ENCODE measurements around the gene E2F4.

DNA sequence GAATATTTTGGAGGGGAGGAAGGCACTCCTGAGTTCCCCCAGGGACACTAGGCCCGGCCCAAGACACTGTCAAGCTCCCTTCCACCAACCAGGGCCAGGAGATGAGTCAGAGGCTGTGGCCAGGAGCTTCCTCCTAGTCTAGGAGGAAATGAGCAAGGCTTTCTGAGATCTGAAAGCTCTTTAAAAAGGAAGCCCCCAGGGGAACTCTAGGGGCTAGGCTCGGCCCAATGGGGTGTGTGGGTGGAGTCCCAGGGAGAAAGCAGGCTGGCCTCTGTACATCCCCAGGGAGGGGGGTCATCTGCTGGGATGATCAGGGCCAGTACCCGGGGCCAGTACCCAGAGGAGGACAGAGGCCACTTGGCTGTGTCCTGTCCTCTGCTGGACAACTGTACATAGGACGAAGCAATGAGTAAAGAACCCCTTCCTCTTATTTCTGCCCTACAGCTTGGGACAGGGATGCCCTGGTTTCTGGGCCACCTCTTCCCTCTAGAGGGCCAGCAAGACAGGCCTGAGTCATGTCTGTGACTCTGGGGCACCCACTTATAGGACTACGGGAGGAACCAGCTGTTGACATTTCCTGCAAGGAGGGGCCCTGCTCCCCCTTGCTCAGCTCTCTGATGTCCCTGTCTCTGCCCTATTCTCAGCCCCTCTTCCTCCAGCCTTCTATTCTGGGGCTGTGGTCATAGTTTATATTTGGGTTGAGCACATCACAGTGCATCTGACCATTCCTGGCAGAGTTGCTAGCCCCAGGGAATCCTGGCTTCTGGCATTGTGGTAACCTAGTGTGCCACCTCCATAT, 52.6 kb downstream of the E2F4 start:
- TF ChIP-seq, protein P1, sequence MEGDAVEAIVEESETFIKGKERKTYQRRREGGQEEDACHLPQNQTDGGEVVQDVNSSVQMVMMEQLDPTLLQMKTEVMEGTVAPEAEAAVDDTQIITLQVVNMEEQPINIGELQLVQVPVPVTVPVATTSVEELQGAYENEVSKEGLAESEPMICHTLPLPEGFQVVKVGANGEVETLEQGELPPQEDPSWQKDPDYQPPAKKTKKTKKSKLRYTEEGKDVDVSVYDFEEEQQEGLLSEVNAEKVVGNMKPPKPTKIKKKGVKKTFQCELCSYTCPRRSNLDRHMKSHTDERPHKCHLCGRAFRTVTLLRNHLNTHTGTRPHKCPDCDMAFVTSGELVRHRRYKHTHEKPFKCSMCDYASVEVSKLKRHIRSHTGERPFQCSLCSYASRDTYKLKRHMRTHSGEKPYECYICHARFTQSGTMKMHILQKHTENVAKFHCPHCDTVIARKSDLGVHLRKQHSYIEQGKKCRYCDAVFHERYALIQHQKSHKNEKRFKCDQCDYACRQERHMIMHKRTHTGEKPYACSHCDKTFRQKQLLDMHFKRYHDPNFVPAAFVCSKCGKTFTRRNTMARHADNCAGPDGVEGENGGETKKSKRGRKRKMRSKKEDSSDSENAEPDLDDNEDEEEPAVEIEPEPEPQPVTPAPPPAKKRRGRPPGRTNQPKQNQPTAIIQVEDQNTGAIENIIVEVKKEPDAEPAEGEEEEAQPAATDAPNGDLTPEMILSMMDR (IDR thresholded peaks at IDR 0.05), result no peak
- TF ChIP-seq POLR2A (IDR thresholded peaks at IDR 0.05), result no peak
